OCI-LY7 (cell line): ENCODE results near the gene C16orf92. TPM values are rescaled to one million over a fixed set of nuclear protein-coding genes. Genes with fewer than 3 reads are reported as not detected.
A peak's percentile ranks its signal among the peaks of the same experiment; 100 is the strongest.

Source experiments
- BruUV-seq: library from RNA; stranded (reverse); fragments of 400-500 nt; replicated peaks from 2 replicates; lab custom pipeline; 2021; lab: Mats Ljungman, UMichigan
- CTCF ChIA-PET: fragments of 300-600 bp; sonication (Branson Sonifier 250); formaldehyde crosslinking; loops from one replicate; lab custom pipeline; 2022; ENCODE audit warnings: antibody characterized with exemption; ENCODE audit not compliant: unreplicated experiment; lab: Charles Lee
- POLR2A ChIA-PET: fragments of 300-600 bp; sonication (Branson Sonifier 250); formaldehyde crosslinking; loops from one replicate; lab custom pipeline; 2022; ENCODE audit warnings: antibody characterized with exemption; lab: Charles Lee
- DNase-seq: peaks from one replicate; pipeline ENCODE4 v3.0.0-alpha.2; 2015; ENCODE audit warnings: low spot score
- H2AFZ ChIP-seq: fragments of 200-600 bp; sonication (generic), shearing (Covaris generic); 2 replicates; pipeline ENCODE4 v1.6.1; 2014; ENCODE audit warnings: mild to moderate bottlenecking, antibody characterized with exemption, low read length, moderate library complexity
- H3K27ac ChIP-seq: fragments of 200-600 bp; sonication (generic); 2 replicates; pipeline ENCODE4 v1.5.1; 2014; ENCODE audit warnings: mixed run types, low read depth, mild to moderate bottlenecking, moderate library complexity, low read length, inconsistent platforms; ENCODE audit not compliant: poor library complexity, severe bottlenecking
- H3K36me3 ChIP-seq: fragments of 200-600 bp; sonication (generic); 2 replicates; pipeline ENCODE4 v1.6.1; 2014; ENCODE audit warnings: mild to moderate bottlenecking, antibody characterized with exemption, low read length, moderate library complexity, mixed read lengths; ENCODE audit not compliant: insufficient read depth
- H3K4me1 ChIP-seq: fragments of 200-600 bp; sonication (generic); 2 replicates; pipeline ENCODE4 v1.5.1; 2014; ENCODE audit warnings: mild to moderate bottlenecking, low read length; ENCODE audit not compliant: insufficient read depth, poor library complexity, severe bottlenecking
- H3K4me2 ChIP-seq: fragments of 200-600 bp; sonication (generic); 2 replicates; pipeline ENCODE4 v1.6.1; 2014; ENCODE audit warnings: mild to moderate bottlenecking, low read length
- H3K4me3 ChIP-seq: fragments of 200-600 bp; sonication (generic); 2 replicates; pipeline ENCODE4 v1.5.1; 2014; ENCODE audit warnings: mild to moderate bottlenecking, low read depth, low read length; ENCODE audit not compliant: poor library complexity, severe bottlenecking
- H3K79me2 ChIP-seq: fragments of 200-600 bp; sonication (generic); 2 replicates; pipeline ENCODE4 v1.6.1; 2016; ENCODE audit warnings: low read depth, mild to moderate bottlenecking, low read length, moderate library complexity, mixed read lengths; ENCODE audit not compliant: insufficient read depth
- H3K9me2 ChIP-seq: fragments of 200-600 bp; sonication (generic); 2 replicates; pipeline ENCODE4 v1.6.1; 2016; ENCODE audit warnings: mild to moderate bottlenecking, low read length, mixed read lengths; ENCODE audit not compliant: insufficient read depth
- H3K9me3 ChIP-seq: fragments of 200-600 bp; sonication (generic); 2 replicates; pipeline ENCODE4 v1.6.1; 2014; ENCODE audit warnings: mild to moderate bottlenecking, mixed run types, low read length, mixed read lengths
- H4K20me1 ChIP-seq: fragments of 200-600 bp; sonication (generic); 2 replicates; pipeline ENCODE4 v1.6.1; 2014; ENCODE audit warnings: mild to moderate bottlenecking, antibody characterized with exemption, low read length, moderate library complexity, mixed read lengths; ENCODE audit not compliant: insufficient read depth
- EZH2phosphoT487 ChIP-seq: fragments of 200-600 bp; sonication (generic); IDR thresholded peaks from 2 replicates; pipeline ENCODE4 v1.6.1; 2018; ENCODE audit warnings: low read depth, borderline replicate concordance, mild to moderate bottlenecking, mixed run types, antibody characterized with exemption, low read length, moderate library complexity, mixed read lengths
- intact Hi-C: fragments of 100-400 bp; cut with micrococcal nuclease; formaldehyde crosslinking; loops from one replicate; pipeline ENCODE4 v1.10.0; 2022; ENCODE audit not compliant: unreplicated experiment
- total RNA-seq, 2 experiments: library from RNA; depleted of rRNA in 1 of 2; stranded (reverse); fragments of >200 nt in 1 of 2; shearing (Covaris generic) in 1 of 2; gene quantifications; 2 replicates each; pipeline ENCODE4 v1.2.3, GENCODE V29; 2014 to 2022
- TF ChIP-seq, protein P1 (sequence below): fragments of 200-600 bp; sonication (generic); conservative IDR thresholded peaks from 2 replicates; pipeline ENCODE4 v1.5.1; 2014; ENCODE audit warnings: mild to moderate bottlenecking, antibody characterized with exemption, low read length, moderate library complexity, mixed read lengths

C16orf92 gene
- total RNA-seq, 2 experiments from 2014 or later = not detected

DNA sequence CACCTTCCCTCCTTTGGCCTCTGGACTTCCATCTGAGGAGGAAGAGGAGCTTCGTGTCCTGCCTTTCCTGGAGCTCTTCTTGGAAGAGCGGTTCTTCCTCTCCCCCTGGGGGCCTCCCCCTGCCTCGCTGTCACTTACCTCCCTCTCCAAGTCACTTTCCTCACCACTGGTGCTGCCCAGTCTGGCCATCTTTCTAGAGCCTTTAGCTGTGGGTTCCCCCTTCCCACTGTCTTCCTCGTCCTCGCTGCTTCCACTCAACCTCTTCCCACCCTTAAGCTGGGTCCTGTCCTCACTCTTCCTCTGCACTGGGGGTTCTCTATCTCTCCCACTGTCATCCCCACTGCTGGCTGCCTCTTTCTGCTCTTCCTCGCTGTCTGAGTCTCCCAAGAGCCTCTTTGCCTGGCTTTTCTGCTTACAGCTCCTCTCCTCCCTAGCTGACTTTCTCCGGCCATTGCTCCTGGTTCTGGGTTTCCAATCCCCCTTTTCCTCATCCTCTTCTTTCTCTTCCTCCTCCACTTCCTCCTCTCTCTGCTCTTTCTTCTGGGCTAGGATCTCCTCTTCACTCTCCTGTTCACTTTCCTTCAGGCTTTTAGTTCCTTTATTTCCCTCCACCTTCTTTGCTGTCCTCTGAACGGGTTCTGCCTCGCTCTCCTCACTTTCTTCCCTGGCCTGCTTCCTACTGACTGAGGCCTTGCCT lies 28.9 kb upstream of the C16orf92 start:
- Histone ChIP-seq H3K9me2 (no peaks in the 10 kb centered on the region), H3K27ac (peak overlapping the region; percentile 90), H3K4me2 (peak overlapping the region; percentile 88), H3K36me3 (peaks cover 71% of the 10 kb centered on the region), H4K20me1 (no peaks in the 10 kb centered on the region), H3K9me3 (no peaks in the 10 kb centered on the region), H3K79me2 (peaks cover 12% of the 10 kb centered on the region; the same call in 1 of the 2 replicates), H3K4me1 (peaks cover 27% of the 10 kb centered on the region), H2AFZ (no peak overlapping the region), H3K4me3 (peak overlapping the region; percentile 85)
- no peak for TF ChIP-seq EZH2phosphoT487
- TF ChIP-seq, protein P1, sequence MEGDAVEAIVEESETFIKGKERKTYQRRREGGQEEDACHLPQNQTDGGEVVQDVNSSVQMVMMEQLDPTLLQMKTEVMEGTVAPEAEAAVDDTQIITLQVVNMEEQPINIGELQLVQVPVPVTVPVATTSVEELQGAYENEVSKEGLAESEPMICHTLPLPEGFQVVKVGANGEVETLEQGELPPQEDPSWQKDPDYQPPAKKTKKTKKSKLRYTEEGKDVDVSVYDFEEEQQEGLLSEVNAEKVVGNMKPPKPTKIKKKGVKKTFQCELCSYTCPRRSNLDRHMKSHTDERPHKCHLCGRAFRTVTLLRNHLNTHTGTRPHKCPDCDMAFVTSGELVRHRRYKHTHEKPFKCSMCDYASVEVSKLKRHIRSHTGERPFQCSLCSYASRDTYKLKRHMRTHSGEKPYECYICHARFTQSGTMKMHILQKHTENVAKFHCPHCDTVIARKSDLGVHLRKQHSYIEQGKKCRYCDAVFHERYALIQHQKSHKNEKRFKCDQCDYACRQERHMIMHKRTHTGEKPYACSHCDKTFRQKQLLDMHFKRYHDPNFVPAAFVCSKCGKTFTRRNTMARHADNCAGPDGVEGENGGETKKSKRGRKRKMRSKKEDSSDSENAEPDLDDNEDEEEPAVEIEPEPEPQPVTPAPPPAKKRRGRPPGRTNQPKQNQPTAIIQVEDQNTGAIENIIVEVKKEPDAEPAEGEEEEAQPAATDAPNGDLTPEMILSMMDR = no peak
- ChIA-PET CTCF (no interaction called here), POLR2A (interaction anchor here (1.3 to 2.9 kb wide), 3 partner anchors 21 to 68 kb away, joined by 4 to 11 read pairs (median 5); partner anchors contain the start of genes KCTD13, TAOK2 and TMEM219)
- DNase-seq = no peak
- BruUV-seq = TSS peak; percentile 88
- intact Hi-C loops = loop anchor here (10.0 kb wide), 1 partner anchor 381 kb away; the partner anchor contains the start of genes MYL11 and TBC1D10B

DNA sequence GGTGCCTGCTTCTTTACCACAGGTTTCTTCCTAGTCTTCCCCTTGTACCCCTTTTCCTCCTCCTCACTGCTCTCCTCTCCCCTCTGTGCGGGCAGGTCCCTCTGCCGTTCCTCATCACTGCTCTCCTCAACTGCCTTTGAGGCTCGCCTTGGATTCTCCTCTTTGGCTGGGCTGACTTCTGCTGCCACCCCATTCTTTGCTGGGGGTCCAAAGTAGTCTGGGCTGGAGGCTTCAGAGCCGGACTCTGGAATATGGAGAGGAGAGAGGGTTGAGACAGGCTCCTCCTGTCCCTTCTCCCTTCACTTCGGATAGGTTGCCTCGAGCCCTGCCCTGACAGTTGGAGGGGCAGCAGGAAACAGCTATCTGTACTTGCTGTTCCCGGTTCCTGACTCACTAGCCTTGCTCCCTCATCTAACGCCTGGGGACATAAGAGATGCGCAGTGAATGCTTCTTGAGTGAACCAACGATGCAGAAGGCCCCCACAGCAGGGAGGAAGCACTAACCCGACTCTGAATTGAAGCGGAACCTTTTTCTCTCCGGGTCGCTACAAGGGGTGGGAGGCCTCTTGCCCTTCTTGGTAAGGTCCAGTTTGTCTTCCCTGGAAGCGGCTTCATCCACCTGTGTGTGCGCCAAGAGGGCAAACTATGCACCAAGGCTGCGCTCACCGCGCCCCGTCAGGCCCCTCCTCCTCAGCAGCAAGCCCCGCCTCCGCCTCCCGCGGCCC lies 28.2 kb upstream of the C16orf92 start:
- intact Hi-C loops = loop anchor here (5.0 to 10.0 kb wide), 2 partner anchors 187 to 380 kb away; partner anchors contain the start of genes MAZ, MYL11 and TBC1D10B
- Histone ChIP-seq H3K9me2 (no peaks in the 10 kb centered on the region), H3K36me3 (peaks cover 64% of the 10 kb centered on the region), H3K4me3 (peak overlapping the region; percentile 85), H2AFZ (peak overlapping the region; percentile 75; the same call in 1 of the 2 replicates), H3K79me2 (peaks cover 12% of the 10 kb centered on the region; the same call in 1 of the 2 replicates), H3K9me3 (no peaks in the 10 kb centered on the region), H3K4me1 (peaks cover 27% of the 10 kb centered on the region), H3K27ac (peak overlapping the region; percentile 90), H4K20me1 (no peaks in the 10 kb centered on the region), H3K4me2 (peak overlapping the region; percentile 88)
- DNase-seq = no peak
- no peak for TF ChIP-seq EZH2phosphoT487
- TF ChIP-seq, protein P1 = no peak
- ChIA-PET CTCF (no interaction called here), POLR2A (interaction anchor here (0.9 to 2.9 kb wide), 7 partner anchors 16 to 205 kb away, joined by 4 to 11 read pairs (median 5); partner anchors contain the start of genes KCTD13, KIF22, MAZ and TAOK2)
- BruUV-seq = no TSS peak
